Right atrium auricular region (tissue), 2 donors: ENCODE measurements around the gene RNF150. TPM values are rescaled to one million over a fixed set of nuclear protein-coding genes. Genes with fewer than 3 reads are reported as not detected.

ENCODE experiments used
- DNase-seq: peaks from one replicate; pipeline ENCODE4 v3.0.0-alpha.2; 2019; ENCODE audit warnings: low spot score
- H3K27ac ChIP-seq, 2 donors: fragments of 200-600 bp; sonication (generic); 1 replicate in 1 of 2; 2 replicates in 1 of 2; pipeline ENCODE4 v1.5.1; 2016 to 2019
- H3K27me3 ChIP-seq, 2 donors: fragments of 200-600 bp; sonication (generic); one replicate each; pipeline versions ENCODE4 v1.5.1 to v1.6.0; 2017 to 2019
- H3K36me3 ChIP-seq: fragments of 200-600 bp; sonication (generic); one replicate; pipeline ENCODE4 v1.5.1; 2016
- H3K4me1 ChIP-seq, 2 donors: fragments of 200-600 bp; sonication (generic); one replicate each; pipeline versions ENCODE4 v1.5.1 to v1.6.0; 2017 to 2019
- H3K4me3 ChIP-seq, 2 donors: fragments of 200-600 bp; sonication (generic); 1 replicate in 1 of 2; 2 replicates in 1 of 2; pipeline ENCODE4 v1.5.1; 2017 to 2019; ENCODE audit warnings: mild to moderate bottlenecking in 1 of 2, moderate library complexity in 1 of 2
- H3K9me3 ChIP-seq, 2 donors: fragments of 200-600 bp; sonication (generic); one replicate each; pipeline ENCODE4 v1.5.1; 2019
- total RNA-seq, 2 donors: library from RNA; depleted of rRNA; stranded (reverse); fragments of >200 nt; gene quantifications; one replicate each; pipeline ENCODE4 v1.1.0, GENCODE V29; 2016
- TF ChIP-seq, protein P1 (sequence below), 2 donors: fragments of 200-600 bp; sonication (generic); IDR thresholded peaks; one replicate each; pipeline ENCODE4 v1.5.1; 2019; ENCODE audit warnings: antibody characterized with exemption in 2 of 2

RNF150 gene
- total RNA-seq, 2 donors from 2014 or later: 26.2 to 34.2 TPM

DNA sequence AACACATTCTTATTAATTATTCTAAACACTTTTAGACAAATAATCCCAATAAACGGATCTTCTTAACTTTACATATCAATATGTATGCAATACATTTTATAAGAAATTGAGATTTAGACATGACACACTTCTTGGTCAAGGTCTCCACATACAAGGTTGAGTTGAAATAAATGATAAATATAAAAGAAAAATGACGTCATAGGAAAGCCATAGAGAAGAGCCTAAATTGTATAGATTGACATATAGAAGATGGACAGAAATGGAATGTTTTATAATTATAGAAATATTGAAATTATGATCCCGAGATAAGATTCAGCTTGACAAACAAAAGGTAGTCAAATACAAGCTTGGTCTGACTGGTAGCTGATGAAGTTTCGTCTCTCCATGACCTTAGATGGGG lies 87.4 kb downstream of the RNF150 start:
- H3K27ac ChIP-seq: peak overlapping the region; percentile 34 to 81
- TF ChIP-seq, protein P1, sequence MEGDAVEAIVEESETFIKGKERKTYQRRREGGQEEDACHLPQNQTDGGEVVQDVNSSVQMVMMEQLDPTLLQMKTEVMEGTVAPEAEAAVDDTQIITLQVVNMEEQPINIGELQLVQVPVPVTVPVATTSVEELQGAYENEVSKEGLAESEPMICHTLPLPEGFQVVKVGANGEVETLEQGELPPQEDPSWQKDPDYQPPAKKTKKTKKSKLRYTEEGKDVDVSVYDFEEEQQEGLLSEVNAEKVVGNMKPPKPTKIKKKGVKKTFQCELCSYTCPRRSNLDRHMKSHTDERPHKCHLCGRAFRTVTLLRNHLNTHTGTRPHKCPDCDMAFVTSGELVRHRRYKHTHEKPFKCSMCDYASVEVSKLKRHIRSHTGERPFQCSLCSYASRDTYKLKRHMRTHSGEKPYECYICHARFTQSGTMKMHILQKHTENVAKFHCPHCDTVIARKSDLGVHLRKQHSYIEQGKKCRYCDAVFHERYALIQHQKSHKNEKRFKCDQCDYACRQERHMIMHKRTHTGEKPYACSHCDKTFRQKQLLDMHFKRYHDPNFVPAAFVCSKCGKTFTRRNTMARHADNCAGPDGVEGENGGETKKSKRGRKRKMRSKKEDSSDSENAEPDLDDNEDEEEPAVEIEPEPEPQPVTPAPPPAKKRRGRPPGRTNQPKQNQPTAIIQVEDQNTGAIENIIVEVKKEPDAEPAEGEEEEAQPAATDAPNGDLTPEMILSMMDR (IDR thresholded peaks at IDR 0.05): no peak

GRCh38 chr4:141041021-141041476 lies 92.2 kb downstream of the RNF150 start:
- TF ChIP-seq, protein P1 (IDR thresholded peaks at IDR 0.05): no peak
- no peak for DNase-seq
- H3K27ac ChIP-seq: no peak overlapping the region
- no peaks in the 10 kb centered on the region for H3K27me3 ChIP-seq
- no peaks in the 10 kb centered on the region for H3K36me3 ChIP-seq
- peaks cover 0 to 6% of the 10 kb centered on the region in 2 donors for H3K4me1 ChIP-seq
- no peak overlapping the region for H3K4me3 ChIP-seq
- no peaks in the 10 kb centered on the region for H3K9me3 ChIP-seq

More for the DNA sequence above, 87.4 kb downstream of the RNF150 start:
- no peaks in the 10 kb centered on the region for H3K9me3 ChIP-seq
- no peaks in the 10 kb centered on the region for H3K27me3 ChIP-seq
- H3K36me3 ChIP-seq: no peaks in the 10 kb centered on the region
- no peak for DNase-seq
- H3K4me3 ChIP-seq: no peak overlapping the region
- peaks cover 0 to 7% of the 10 kb centered on the region in 2 donors for H3K4me1 ChIP-seq

DNA sequence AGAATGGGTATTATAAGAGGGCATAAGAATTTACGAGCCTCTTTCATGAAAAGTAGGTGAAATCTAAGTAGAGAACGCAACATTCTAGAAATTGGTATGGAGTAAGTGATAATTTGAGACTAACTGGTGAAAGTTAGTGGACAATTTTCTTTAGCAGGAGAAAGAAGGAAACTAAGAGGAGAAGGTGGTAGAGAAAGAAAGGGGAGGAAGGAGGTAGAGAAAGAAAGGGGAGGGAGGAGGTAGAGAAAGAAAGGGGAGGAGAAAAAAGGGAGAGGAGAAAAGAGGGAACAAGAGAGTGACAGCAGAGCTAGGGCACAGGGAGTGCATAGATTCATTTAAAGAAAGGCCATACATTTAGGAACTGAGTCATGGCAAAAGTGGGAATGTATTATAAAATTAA lies 94.1 kb downstream of the RNF150 start:
- Histone ChIP-seq H3K9me3 (no peaks in the 10 kb centered on the region), H3K27ac (no peak overlapping the region), H3K4me1 (peaks cover 0 to 6% of the 10 kb centered on the region in 2 donors), H3K27me3 (no peaks in the 10 kb centered on the region), H3K4me3 (no peak overlapping the region), H3K36me3 (no peaks in the 10 kb centered on the region)
- TF ChIP-seq, protein P1 (IDR thresholded peaks at IDR 0.05): no peak
- no peak for DNase-seq

GRCh38 chr4:141038428-141038827 lies 94.8 kb downstream of the RNF150 start:
- Histone ChIP-seq H3K9me3 (no peaks in the 10 kb centered on the region), H3K4me3 (no peak overlapping the region), H3K27ac (no peak overlapping the region), H3K27me3 (no peaks in the 10 kb centered on the region), H3K4me1 (peaks cover 0 to 6% of the 10 kb centered on the region in 2 donors), H3K36me3 (no peaks in the 10 kb centered on the region)
- DNase-seq: no peak
- TF ChIP-seq, protein P1 (IDR thresholded peaks at IDR 0.05): no peak

DNA sequence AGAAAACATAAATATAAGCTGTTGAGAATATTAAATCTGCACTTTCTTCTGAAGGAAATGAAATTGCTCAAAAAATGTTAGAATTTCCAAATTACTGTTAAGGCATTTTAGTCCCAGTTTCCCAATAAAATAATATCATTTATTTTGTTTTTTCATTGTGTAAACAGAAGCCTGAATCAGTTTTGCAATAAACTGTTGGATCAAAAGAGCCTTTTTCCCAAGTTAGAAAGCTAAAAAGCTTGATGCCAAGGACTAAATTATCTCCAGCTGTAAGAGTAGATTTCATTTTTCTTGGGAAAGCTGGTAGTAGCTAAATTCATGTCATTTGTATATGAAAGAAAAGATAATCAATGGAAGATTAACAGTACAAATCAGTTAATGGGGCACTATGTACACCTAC lies 95.8 kb downstream of the RNF150 start:
- DNase-seq: no peak
- H3K4me1 ChIP-seq: peaks cover 0 to 6% of the 10 kb centered on the region in 2 donors
- TF ChIP-seq, protein P1 (IDR thresholded peaks at IDR 0.05): no peak
- no peak overlapping the region for H3K27ac ChIP-seq
- no peaks in the 10 kb centered on the region for H3K9me3 ChIP-seq
- H3K27me3 ChIP-seq: no peaks in the 10 kb centered on the region
- no peaks in the 10 kb centered on the region for H3K36me3 ChIP-seq
- no peak overlapping the region for H3K4me3 ChIP-seq

DNA sequence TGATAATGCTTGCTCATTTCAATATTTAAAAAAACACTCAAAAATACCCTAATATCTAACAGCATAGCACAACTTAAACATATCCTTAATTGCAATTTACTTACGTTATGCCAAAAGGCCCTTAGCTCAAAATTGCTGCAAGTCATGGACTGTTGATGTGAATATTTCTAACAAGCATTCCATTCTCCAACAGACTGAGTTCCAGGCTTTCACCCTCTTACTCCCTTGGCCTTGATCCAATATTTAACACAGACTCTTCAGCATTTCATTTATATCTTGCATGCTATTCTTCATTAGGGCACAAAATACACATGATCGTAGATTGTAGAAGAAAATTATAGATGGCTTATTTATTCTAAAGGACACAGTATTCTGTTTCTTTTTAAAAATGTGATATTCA lies 96.5 kb downstream of the RNF150 start:
- no peaks in the 10 kb centered on the region for H3K9me3 ChIP-seq
- no peaks in the 10 kb centered on the region for H3K27me3 ChIP-seq
- H3K27ac ChIP-seq: no peak overlapping the region
- TF ChIP-seq, protein P1 (IDR thresholded peaks at IDR 0.05): no peak
- no peak overlapping the region for H3K4me3 ChIP-seq
- no peak for DNase-seq
- H3K4me1 ChIP-seq: peaks cover 0 to 6% of the 10 kb centered on the region in 2 donors
- H3K36me3 ChIP-seq: no peaks in the 10 kb centered on the region
